ENCODE results near the gene APMAP.

DNA sequence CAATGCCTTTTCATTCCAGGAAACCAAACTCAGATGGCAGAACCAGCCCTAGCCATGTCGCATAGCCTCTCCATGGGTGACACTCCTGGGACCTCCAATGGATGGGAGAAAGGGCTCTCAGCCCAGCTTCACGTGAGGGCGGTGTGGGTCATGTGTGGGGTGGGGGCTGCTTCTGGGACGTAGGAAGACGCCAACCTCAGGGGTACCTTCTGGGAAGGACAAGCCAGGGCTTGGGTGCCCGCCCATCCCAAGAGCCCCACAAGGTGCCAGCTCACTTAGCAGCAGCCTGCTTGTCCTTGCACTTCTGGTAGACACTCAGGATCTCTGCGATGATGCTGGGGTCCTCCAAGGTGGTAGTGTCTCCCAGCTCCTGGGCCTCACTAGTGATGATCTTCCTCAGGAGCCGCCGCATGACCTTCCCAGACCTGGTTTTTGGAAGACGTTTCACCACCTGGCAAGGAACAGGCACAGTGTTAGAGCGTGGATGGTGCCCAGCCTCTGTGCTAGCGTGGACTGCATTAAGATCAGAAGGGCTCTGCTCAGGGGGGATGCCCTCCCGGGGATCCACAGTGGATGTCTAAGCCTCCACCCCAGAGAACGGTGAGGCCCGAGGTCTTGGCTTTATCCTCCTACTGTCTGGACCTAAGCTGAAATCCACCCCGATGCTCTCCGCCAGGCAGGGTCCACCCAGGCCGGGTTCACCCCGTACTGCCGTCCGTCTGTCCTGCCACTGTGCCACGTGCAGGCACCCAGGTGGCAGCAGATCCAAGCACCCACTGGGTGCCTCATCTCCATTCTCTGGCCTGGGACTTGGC lies 15.1 kb upstream of the APMAP start:
- no peak for TF ChIP-seq KLF13 (tag; IDR thresholded peaks at IDR 0.05; ENCODE audit: borderline replicate concordance, low read depth)
- no peak for TF ChIP-seq MYC (IDR thresholded peaks at IDR 0.05; ENCODE audit: low read depth, low read length)
- TF ChIP-seq MYC (CRISPR knock-in tag; IDR thresholded peaks at IDR 0.05; ENCODE audit: borderline replicate concordance, low read depth) = no peak
- no peak for TF ChIP-seq POLR2A (conservative IDR thresholded peaks at IDR 0.05)
- TF ChIP-seq NFYB (IDR thresholded peaks at IDR 0.05; ENCODE audit: extremely low read depth, insufficient read length) = no peak

Data from K562 (cell line).